ENCODE measurements around the gene ATG4B. TPM values are rescaled to one million over a fixed set of nuclear protein-coding genes. Genes with fewer than 3 reads are reported as not detected.
"Not testable (repeated sequence)": the region's sequence is repeated elsewhere in the genome, so short reads cannot be mapped to it uniquely, and the experiment has no call there.

ATG4B gene
- total RNA-seq, 3 donors from 2014 or later: 87.9 to 154 (median 94.6) TPM

- peak; percentile 47 to 80 (median 68) for DNase-seq
- peak; percentile 25 for TF ChIP-seq CTCF (IDR thresholded peaks at IDR 0.05)
- intact Hi-C loops (cut with DNase I, micrococcal nuclease): no loop called here
- ATAC-seq: peak; percentile 77
- Histone ChIP-seq H3K9me3 (no peaks in the 10 kb centered on the region), H3K36me3 (ENCODE audit: low read depth) (peaks cover 3% of the 10 kb centered on the region), H3K4me1 (ENCODE audit: low read depth) (no peaks in the 10 kb centered on the region), H3K4me3 (no peak overlapping the region)
These were observed 21.8 kb downstream of the ATG4B start for GRCh38 chr2:241659150-241659739.

DNA sequence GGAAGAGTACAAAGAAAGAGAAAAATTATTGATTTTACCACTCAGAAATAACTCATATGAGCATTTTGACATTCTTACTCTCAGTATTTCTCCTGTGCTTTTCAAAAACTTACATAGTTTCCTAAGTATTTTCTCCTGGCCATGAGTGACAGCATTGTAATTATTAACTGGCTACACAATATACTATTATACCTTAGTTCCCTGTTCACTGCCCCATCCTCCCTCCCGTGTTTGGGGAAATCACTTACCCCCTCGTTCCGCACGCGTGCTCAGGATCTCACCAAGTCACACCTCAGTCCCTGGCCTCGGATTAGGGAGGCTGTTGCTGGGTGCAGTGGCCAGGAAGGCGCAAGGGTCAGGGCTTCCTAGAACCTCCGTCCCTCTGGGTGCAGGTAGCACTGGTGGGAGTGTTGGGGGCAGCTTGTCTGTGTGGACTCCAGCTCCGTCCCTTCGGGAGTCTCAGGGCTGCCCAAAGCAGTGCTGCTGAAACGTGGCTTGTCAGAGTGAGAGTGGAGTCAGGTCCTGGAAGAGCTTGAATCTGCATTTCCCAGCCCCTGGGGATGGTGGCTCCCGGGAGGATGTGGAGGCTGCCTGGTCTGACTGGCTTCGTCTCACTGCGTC is 23.2 kb downstream of the ATG4B start:
- H3K4me3 ChIP-seq: no peak overlapping the region
- no peak for TF ChIP-seq CTCF (IDR thresholded peaks at IDR 0.05)
- no peaks in the 10 kb centered on the region for H3K36me3 ChIP-seq (ENCODE audit: low read depth)
- no peaks in the 10 kb centered on the region for H3K4me1 ChIP-seq (ENCODE audit: low read depth)
- H3K9me3 ChIP-seq: no peaks in the 10 kb centered on the region
- DNase-seq (peak in 2 of 3 donors; percentile 14 to 33), ATAC-seq (no peak)
- intact Hi-C loops (cut with DNase I, micrococcal nuclease): no loop called here

DNA sequence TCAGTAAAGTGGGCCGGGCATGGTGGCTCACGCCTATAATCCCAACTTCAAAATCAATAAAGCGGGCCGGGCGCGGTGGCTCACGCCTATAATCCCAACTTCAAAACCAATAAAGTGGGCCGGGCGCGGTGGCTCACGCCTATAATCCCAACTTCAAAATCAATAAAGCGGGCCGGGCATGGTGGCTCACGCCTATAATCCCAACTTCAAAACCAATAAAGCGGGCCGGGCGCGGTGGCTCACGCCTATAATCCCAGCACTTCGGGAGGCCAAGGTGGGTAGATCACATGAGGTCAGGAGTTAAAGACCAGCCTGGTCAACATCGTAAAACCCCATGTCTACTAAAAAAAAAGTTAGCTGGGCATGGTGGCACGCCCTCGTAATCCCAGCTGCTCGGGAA is 25.2 kb downstream of the ATG4B start:
- H3K9me3 ChIP-seq; intact Hi-C loops (cut with DNase I, micrococcal nuclease); H3K4me3 ChIP-seq; H3K4me1 ChIP-seq (ENCODE audit: low read depth); H3K36me3 ChIP-seq (ENCODE audit: low read depth): not testable (repeated sequence)
- DNase-seq (peak; percentile 55 to 76 (median 75)), ATAC-seq (peak; percentile 56)

- Histone ChIP-seq H3K4me3 (no peak overlapping the region), H3K36me3 (ENCODE audit: low read depth) (peaks cover 6% of the 10 kb centered on the region), H3K4me1 (ENCODE audit: low read depth) (no peaks in the 10 kb centered on the region), H3K9me3 (no peaks in the 10 kb centered on the region)
- intact Hi-C loops (cut with DNase I, micrococcal nuclease): no loop called here
- ATAC-seq (no peak), DNase-seq (peak in 1 of 3 donors; percentile 25)
- no peak for TF ChIP-seq CTCF (IDR thresholded peaks at IDR 0.05)
These were observed 28.4 kb downstream of the ATG4B start for GRCh38 chr2:241665731-241666440.

- H3K9me3 ChIP-seq: no peaks in the 10 kb centered on the region
- ATAC-seq (no peak), DNase-seq (no peak)
- H3K36me3 ChIP-seq (ENCODE audit: low read depth): peaks cover 6% of the 10 kb centered on the region
- intact Hi-C loops (cut with DNase I, micrococcal nuclease): no loop called here
- H3K4me3 ChIP-seq: no peak overlapping the region
- H3K4me1 ChIP-seq (ENCODE audit: low read depth): no peaks in the 10 kb centered on the region
- no peak for TF ChIP-seq CTCF (IDR thresholded peaks at IDR 0.05)
These were observed 29.3 kb downstream of the ATG4B start for GRCh38 chr2:241666627-241667400.
